OCI-LY7 (cell line): ENCODE data around the gene PLEKHM1. TPM values are rescaled to one million over a fixed set of nuclear protein-coding genes. Genes with fewer than 3 reads are reported as not detected.
"Not testable (repeated sequence)": the region's sequence is repeated elsewhere in the genome, so short reads cannot be mapped to it uniquely, and the experiment has no call there.

ENCODE experiments used
- BruUV-seq: library from RNA; stranded (reverse); fragments of 400-500 nt; replicated peaks from 2 replicates; lab custom pipeline; 2021; lab: Mats Ljungman, UMichigan
- CTCF ChIA-PET: fragments of 300-600 bp; sonication (Branson Sonifier 250); formaldehyde crosslinking; loops from one replicate; lab custom pipeline; 2022; ENCODE audit warnings: antibody characterized with exemption; ENCODE audit not compliant: unreplicated experiment; lab: Charles Lee
- POLR2A ChIA-PET: fragments of 300-600 bp; sonication (Branson Sonifier 250); formaldehyde crosslinking; loops from one replicate; lab custom pipeline; 2022; ENCODE audit warnings: antibody characterized with exemption; lab: Charles Lee
- DNase-seq: peaks from one replicate; pipeline ENCODE4 v3.0.0-alpha.2; 2015; ENCODE audit warnings: low spot score
- H2AFZ ChIP-seq: fragments of 200-600 bp; sonication (generic), shearing (Covaris generic); 2 replicates; pipeline ENCODE4 v1.6.1; 2014; ENCODE audit warnings: mild to moderate bottlenecking, antibody characterized with exemption, low read length, moderate library complexity
- H3K27ac ChIP-seq: fragments of 200-600 bp; sonication (generic); 2 replicates; pipeline ENCODE4 v1.5.1; 2014; ENCODE audit warnings: mixed run types, low read depth, mild to moderate bottlenecking, moderate library complexity, low read length, inconsistent platforms; ENCODE audit not compliant: poor library complexity, severe bottlenecking
- H3K36me3 ChIP-seq: fragments of 200-600 bp; sonication (generic); 2 replicates; pipeline ENCODE4 v1.6.1; 2014; ENCODE audit warnings: mild to moderate bottlenecking, antibody characterized with exemption, low read length, moderate library complexity, mixed read lengths; ENCODE audit not compliant: insufficient read depth
- H3K4me1 ChIP-seq: fragments of 200-600 bp; sonication (generic); 2 replicates; pipeline ENCODE4 v1.5.1; 2014; ENCODE audit warnings: mild to moderate bottlenecking, low read length; ENCODE audit not compliant: insufficient read depth, poor library complexity, severe bottlenecking
- H3K4me2 ChIP-seq: fragments of 200-600 bp; sonication (generic); 2 replicates; pipeline ENCODE4 v1.6.1; 2014; ENCODE audit warnings: mild to moderate bottlenecking, low read length
- H3K4me3 ChIP-seq: fragments of 200-600 bp; sonication (generic); 2 replicates; pipeline ENCODE4 v1.5.1; 2014; ENCODE audit warnings: mild to moderate bottlenecking, low read depth, low read length; ENCODE audit not compliant: poor library complexity, severe bottlenecking
- H3K79me2 ChIP-seq: fragments of 200-600 bp; sonication (generic); 2 replicates; pipeline ENCODE4 v1.6.1; 2016; ENCODE audit warnings: low read depth, mild to moderate bottlenecking, low read length, moderate library complexity, mixed read lengths; ENCODE audit not compliant: insufficient read depth
- H3K9me2 ChIP-seq: fragments of 200-600 bp; sonication (generic); 2 replicates; pipeline ENCODE4 v1.6.1; 2016; ENCODE audit warnings: mild to moderate bottlenecking, low read length, mixed read lengths; ENCODE audit not compliant: insufficient read depth
- H3K9me3 ChIP-seq: fragments of 200-600 bp; sonication (generic); 2 replicates; pipeline ENCODE4 v1.6.1; 2014; ENCODE audit warnings: mild to moderate bottlenecking, mixed run types, low read length, mixed read lengths
- H4K20me1 ChIP-seq: fragments of 200-600 bp; sonication (generic); 2 replicates; pipeline ENCODE4 v1.6.1; 2014; ENCODE audit warnings: mild to moderate bottlenecking, antibody characterized with exemption, low read length, moderate library complexity, mixed read lengths; ENCODE audit not compliant: insufficient read depth
- intact Hi-C: fragments of 100-400 bp; cut with micrococcal nuclease; formaldehyde crosslinking; loops from one replicate; pipeline ENCODE4 v1.10.0; 2022; ENCODE audit not compliant: unreplicated experiment
- total RNA-seq, 2 experiments: library from RNA; depleted of rRNA in 1 of 2; stranded (reverse); fragments of >200 nt in 1 of 2; shearing (Covaris generic) in 1 of 2; gene quantifications; 2 replicates each; pipeline ENCODE4 v1.2.3, GENCODE V29; 2014 to 2022

PLEKHM1 gene
- total RNA-seq, 2 experiments from 2014 or later: 11.8 to 29.3 TPM

GRCh38 chr17:45494556-45494955, 4.0 kb upstream of the PLEKHM1 start:
- H4K20me1 ChIP-seq, H2AFZ ChIP-seq, H3K36me3 ChIP-seq, H3K9me3 ChIP-seq, CTCF ChIA-PET, POLR2A ChIA-PET, H3K4me2 ChIP-seq, H3K4me1 ChIP-seq, H3K27ac ChIP-seq, H3K4me3 ChIP-seq, H3K9me2 ChIP-seq, H3K79me2 ChIP-seq, DNase-seq, intact Hi-C loops, BruUV-seq: not testable (repeated sequence)

DNA sequence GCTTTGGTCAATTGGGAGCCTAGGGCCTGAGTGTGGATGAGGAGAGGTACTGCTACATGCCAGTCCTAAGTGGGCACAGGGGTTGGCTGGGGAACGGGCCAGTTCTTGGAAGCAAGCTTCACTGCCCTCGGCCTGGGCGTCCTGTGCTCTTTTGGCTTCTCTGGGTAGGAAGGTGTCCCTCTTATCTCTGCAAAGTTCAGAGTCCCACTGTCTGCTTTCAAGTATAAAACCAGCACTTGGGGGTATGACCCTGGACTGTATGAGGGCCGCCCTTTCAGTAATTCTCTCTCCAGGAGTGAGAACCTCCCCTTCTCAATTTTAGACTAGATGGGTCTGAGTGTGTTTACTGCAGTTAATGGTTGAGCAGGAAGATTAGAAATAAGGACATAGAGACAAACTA, 1.6 kb upstream of the PLEKHM1 start:
- H3K4me1 ChIP-seq: peaks cover 10% of the 10 kb centered on the region
- H3K27ac ChIP-seq, CTCF ChIA-PET, H3K4me3 ChIP-seq, H3K36me3 ChIP-seq, H3K9me3 ChIP-seq, H4K20me1 ChIP-seq, H3K79me2 ChIP-seq, H2AFZ ChIP-seq, H3K9me2 ChIP-seq, BruUV-seq, intact Hi-C loops, H3K4me2 ChIP-seq, POLR2A ChIA-PET, DNase-seq: not testable (repeated sequence)

- intact Hi-C loops, H3K27ac ChIP-seq, BruUV-seq, H4K20me1 ChIP-seq, H3K9me2 ChIP-seq, H3K79me2 ChIP-seq, DNase-seq, H2AFZ ChIP-seq, CTCF ChIA-PET, H3K36me3 ChIP-seq, H3K9me3 ChIP-seq, POLR2A ChIA-PET: not testable (repeated sequence)
- Histone ChIP-seq H3K4me2 (peak overlapping the region; percentile 81), H3K4me1 (peaks cover 10% of the 10 kb centered on the region), H3K4me3 (peak overlapping the region; percentile 85)
These were observed 323 bp downstream of the PLEKHM1 start for GRCh38 chr17:45490198-45490597.

DNA sequence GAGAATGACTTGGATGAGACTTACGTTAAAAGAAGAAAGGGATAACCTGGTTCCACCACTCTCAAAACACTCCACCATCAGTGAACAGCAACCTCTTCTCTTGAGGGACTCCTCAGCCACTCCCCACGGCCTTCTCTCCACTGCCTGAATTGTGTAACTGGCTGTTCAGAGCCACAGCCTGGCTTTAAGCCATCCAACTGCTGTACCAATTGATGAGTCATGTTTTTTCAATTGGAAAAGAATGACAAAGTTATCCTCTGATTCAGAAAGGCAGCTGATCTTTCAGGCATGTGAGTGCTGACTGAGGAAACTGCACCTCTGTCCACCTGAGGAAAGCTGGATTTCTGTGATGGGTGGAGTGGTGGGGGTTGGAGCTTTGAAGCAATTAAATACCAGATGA, 2.8 kb downstream of the PLEKHM1 start:
- Histone ChIP-seq H3K4me2 (0 out of 2 replicates have a peak overlapping the region, but pooled peaks have one; percentile 20), H3K4me1 (peaks cover 10% of the 10 kb centered on the region)
- intact Hi-C loops, H3K36me3 ChIP-seq, DNase-seq, H4K20me1 ChIP-seq, H3K9me3 ChIP-seq, POLR2A ChIA-PET, BruUV-seq, H3K79me2 ChIP-seq, H3K4me3 ChIP-seq, CTCF ChIA-PET, H3K27ac ChIP-seq, H2AFZ ChIP-seq, H3K9me2 ChIP-seq: not testable (repeated sequence)

GRCh38 chr17:45483591-45484216, 6.8 kb downstream of the PLEKHM1 start:
- CTCF ChIA-PET, H4K20me1 ChIP-seq, H3K4me2 ChIP-seq, DNase-seq, H3K9me2 ChIP-seq, intact Hi-C loops, POLR2A ChIA-PET, H2AFZ ChIP-seq, H3K79me2 ChIP-seq, H3K4me1 ChIP-seq, H3K27ac ChIP-seq, BruUV-seq, H3K9me3 ChIP-seq, H3K36me3 ChIP-seq, H3K4me3 ChIP-seq: not testable (repeated sequence)

GRCh38 chr17:45483177-45483576, 7.3 kb downstream of the PLEKHM1 start:
- H2AFZ ChIP-seq, H4K20me1 ChIP-seq, H3K4me3 ChIP-seq, H3K9me3 ChIP-seq, CTCF ChIA-PET, H3K27ac ChIP-seq, intact Hi-C loops, H3K9me2 ChIP-seq, H3K79me2 ChIP-seq, H3K4me2 ChIP-seq, BruUV-seq, DNase-seq, H3K36me3 ChIP-seq, H3K4me1 ChIP-seq, POLR2A ChIA-PET: not testable (repeated sequence)
